Measurements from ENCODE around the gene KCTD13.

GRCh38 chr16:29883987-29884386 lies 42.0 kb downstream of the KCTD13 start:
- TF ChIP-seq, protein P1, sequence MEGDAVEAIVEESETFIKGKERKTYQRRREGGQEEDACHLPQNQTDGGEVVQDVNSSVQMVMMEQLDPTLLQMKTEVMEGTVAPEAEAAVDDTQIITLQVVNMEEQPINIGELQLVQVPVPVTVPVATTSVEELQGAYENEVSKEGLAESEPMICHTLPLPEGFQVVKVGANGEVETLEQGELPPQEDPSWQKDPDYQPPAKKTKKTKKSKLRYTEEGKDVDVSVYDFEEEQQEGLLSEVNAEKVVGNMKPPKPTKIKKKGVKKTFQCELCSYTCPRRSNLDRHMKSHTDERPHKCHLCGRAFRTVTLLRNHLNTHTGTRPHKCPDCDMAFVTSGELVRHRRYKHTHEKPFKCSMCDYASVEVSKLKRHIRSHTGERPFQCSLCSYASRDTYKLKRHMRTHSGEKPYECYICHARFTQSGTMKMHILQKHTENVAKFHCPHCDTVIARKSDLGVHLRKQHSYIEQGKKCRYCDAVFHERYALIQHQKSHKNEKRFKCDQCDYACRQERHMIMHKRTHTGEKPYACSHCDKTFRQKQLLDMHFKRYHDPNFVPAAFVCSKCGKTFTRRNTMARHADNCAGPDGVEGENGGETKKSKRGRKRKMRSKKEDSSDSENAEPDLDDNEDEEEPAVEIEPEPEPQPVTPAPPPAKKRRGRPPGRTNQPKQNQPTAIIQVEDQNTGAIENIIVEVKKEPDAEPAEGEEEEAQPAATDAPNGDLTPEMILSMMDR (IDR thresholded peaks at IDR 0.05), result no peak
- no peak for TF ChIP-seq POLR2A (IDR thresholded peaks at IDR 0.05)
